ENCODE results near the gene PTPN4. TPM values are rescaled to one million over a fixed set of nuclear protein-coding genes. Genes with fewer than 3 reads are reported as not detected.

Gene PTPN4
- total RNA-seq, 1 experiment from 2014 or later = 52.4 TPM

DNA sequence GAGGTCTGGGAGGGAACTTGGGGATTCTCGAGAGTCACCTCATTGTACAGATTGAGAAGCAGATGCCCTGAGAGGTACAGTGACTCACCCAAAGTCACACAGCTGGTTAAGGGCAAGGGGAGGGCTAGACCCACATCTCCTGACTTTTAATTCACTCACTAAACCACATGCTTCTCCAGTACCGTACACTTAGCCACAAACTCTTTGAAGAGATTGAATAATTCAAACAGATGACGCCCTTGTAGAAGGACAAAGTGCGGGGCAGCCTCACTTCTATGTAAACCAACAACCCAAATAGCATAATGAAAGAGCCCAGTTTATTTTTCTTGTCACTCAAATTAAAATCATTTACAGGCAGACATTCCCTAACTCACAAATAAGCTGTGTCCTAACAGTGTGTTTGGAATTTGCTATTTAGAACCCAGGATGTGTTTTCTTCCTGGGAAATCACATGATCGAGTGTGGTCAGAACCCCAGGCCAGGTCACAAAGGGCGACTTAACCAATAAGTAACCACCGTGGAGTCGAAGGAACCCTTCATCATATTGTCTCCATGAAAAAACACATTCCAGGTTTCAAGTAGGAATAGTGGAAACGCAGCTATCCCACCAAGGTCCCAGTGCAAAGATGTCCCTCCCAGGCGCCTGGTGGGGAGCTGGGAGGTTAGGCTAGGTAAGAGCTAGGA is 35.8 kb upstream of the PTPN4 start:
- BruUV-seq (replicated peaks) = no TSS peak

GRCh38 chr2:119724656-119725485 is 34.9 kb upstream of the PTPN4 start:
- DNase-seq = no peak
- no peak for TF ChIP-seq CTCF (IDR thresholded peaks at IDR 0.05; ENCODE audit: unreplicated experiment)
- Mint-ChIP-seq H3K4me3 (ENCODE audit: low read depth, unreplicated experiment) (no peak overlapping the region), H3K4me1 (ENCODE audit: low read depth, unreplicated experiment) (no peaks in the 10 kb centered on the region), H3K36me3 (ENCODE audit: insufficient read depth, unreplicated experiment) (no peaks in the 10 kb centered on the region), H3K27ac (ENCODE audit: unreplicated experiment) (no peak overlapping the region), H3K9me3 (ENCODE audit: low read depth, unreplicated experiment) (peaks cover 2% of the 10 kb centered on the region), H3K27me3 (ENCODE audit: unreplicated experiment) (peaks cover 9% of the 10 kb centered on the region)
- intact Hi-C loops (cut with micrococcal nuclease; ENCODE audit: unreplicated experiment) = no loop called here
- BruUV-seq (replicated peaks) = no TSS peak
- CTCF ChIA-PET = no interaction called here

More for the DNA sequence above, 35.8 kb upstream of the PTPN4 start:
- intact Hi-C loops (cut with micrococcal nuclease; ENCODE audit: unreplicated experiment) = no loop called here
- Mint-ChIP-seq H3K27ac (ENCODE audit: unreplicated experiment) (no peak overlapping the region), H3K4me1 (ENCODE audit: low read depth, unreplicated experiment) (peaks cover 6% of the 10 kb centered on the region), H3K36me3 (ENCODE audit: insufficient read depth, unreplicated experiment) (no peaks in the 10 kb centered on the region), H3K27me3 (ENCODE audit: unreplicated experiment) (peaks cover 8% of the 10 kb centered on the region), H3K9me3 (ENCODE audit: low read depth, unreplicated experiment) (peaks cover 2% of the 10 kb centered on the region), H3K4me3 (ENCODE audit: low read depth, unreplicated experiment) (no peak overlapping the region)
- no peak for TF ChIP-seq CTCF (IDR thresholded peaks at IDR 0.05; ENCODE audit: unreplicated experiment)
- no peak for DNase-seq
- CTCF ChIA-PET = no interaction called here

DNA sequence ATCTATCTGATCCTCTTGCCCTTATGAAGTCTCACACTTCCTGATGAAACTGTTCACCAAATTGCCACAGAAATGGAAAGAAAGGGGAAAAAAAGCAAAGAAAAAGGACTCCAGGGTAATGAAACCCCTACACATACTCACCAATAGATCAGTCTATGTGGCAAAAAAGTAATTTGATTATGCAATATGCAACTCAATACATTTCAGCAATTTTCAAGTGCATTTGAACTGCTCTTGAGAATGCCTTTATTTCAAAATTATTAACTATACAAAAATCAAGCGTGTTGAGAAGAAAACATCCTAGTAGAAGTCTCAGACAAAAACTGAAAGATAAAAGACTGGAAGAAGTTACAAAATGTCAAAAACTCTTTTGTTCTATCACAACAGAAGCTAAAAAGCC is 32.2 kb upstream of the PTPN4 start:
- Mint-ChIP-seq H3K36me3 (ENCODE audit: insufficient read depth, unreplicated experiment) (no peaks in the 10 kb centered on the region), H3K27ac (ENCODE audit: unreplicated experiment) (no peak overlapping the region), H3K27me3 (ENCODE audit: unreplicated experiment) (peaks cover 17% of the 10 kb centered on the region), H3K4me3 (ENCODE audit: low read depth, unreplicated experiment) (no peak overlapping the region), H3K4me1 (ENCODE audit: low read depth, unreplicated experiment) (no peaks in the 10 kb centered on the region), H3K9me3 (ENCODE audit: low read depth, unreplicated experiment) (no peaks in the 10 kb centered on the region)
- CTCF ChIA-PET = no interaction called here
- intact Hi-C loops (cut with micrococcal nuclease; ENCODE audit: unreplicated experiment) = no loop called here
- BruUV-seq (replicated peaks) = no TSS peak
- no peak for TF ChIP-seq CTCF (IDR thresholded peaks at IDR 0.05; ENCODE audit: unreplicated experiment)
- DNase-seq = no peak

DNA sequence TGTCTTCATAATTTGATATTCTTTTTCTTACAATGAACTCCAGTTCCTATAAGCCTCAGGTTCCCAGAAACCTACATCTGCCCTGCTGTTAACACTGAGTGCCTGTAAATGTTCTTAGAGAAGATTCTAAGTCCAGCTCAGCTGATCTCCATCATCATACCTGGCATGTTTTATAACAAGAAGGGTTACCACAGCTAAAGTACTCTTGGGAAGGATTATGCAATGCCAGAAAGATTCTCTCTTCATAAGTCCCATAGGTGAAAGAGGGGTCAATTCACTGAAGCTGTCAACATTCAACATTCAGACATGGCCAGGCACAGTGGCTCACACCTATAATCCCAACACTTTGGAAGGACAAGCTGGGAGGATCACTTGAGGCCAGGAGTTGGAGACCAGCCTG is 31.3 kb upstream of the PTPN4 start:
- Mint-ChIP-seq H3K9me3 (ENCODE audit: low read depth, unreplicated experiment) (no peaks in the 10 kb centered on the region), H3K27me3 (ENCODE audit: unreplicated experiment) (peaks cover 23% of the 10 kb centered on the region), H3K27ac (ENCODE audit: unreplicated experiment) (no peak overlapping the region), H3K36me3 (ENCODE audit: insufficient read depth, unreplicated experiment) (no peaks in the 10 kb centered on the region), H3K4me1 (ENCODE audit: low read depth, unreplicated experiment) (no peaks in the 10 kb centered on the region), H3K4me3 (ENCODE audit: low read depth, unreplicated experiment) (no peak overlapping the region)
- no peak for TF ChIP-seq CTCF (IDR thresholded peaks at IDR 0.05; ENCODE audit: unreplicated experiment)
- no TSS peak for BruUV-seq (replicated peaks)
- DNase-seq = no peak
- intact Hi-C loops (cut with micrococcal nuclease; ENCODE audit: unreplicated experiment) = no loop called here
- CTCF ChIA-PET = no interaction called here

All from Calu3 (cell line).